HEK293T (cell line): ENCODE measurements around the gene FBXL17.

ENCODE experiments used
- CTCF ChIA-PET: fragments of 350-600 bp; formaldehyde crosslinking; extraction: SDS; loops from one replicate; lab custom pipeline; 2021; ENCODE audit warnings: antibody characterized with exemption, inconsistent platforms; lab: Yijun Ruan, JAX
- POLR2A ChIA-PET: fragments of 350-600 bp; formaldehyde crosslinking; extraction: SDS; loops from one replicate; lab custom pipeline; 2020; ENCODE audit warnings: antibody characterized with exemption, inconsistent platforms; lab: Yijun Ruan, JAX
- DNase-seq: peaks from one replicate; pipeline ENCODE4 v3.0.0; 2012; ENCODE audit warnings: mixed read lengths; ENCODE audit errors: extremely low spot score
- ARNT ChIP-seq: fragments of 450-650 bp; IDR thresholded peaks from 2 replicates; pipeline ENCODE4 v1.6.1; 2017; ENCODE audit warnings: mild to moderate bottlenecking
- BHLHE40 ChIP-seq: fragments of 450-650 bp; IDR thresholded peaks from 2 replicates; pipeline ENCODE4 v1.6.1; 2016; ENCODE audit warnings: mild to moderate bottlenecking, moderate library complexity, borderline replicate concordance
- CTBP1 ChIP-seq: fragments of 450-650 bp; IDR thresholded peaks from 2 replicates; pipeline ENCODE4 v1.6.1; 2016; ENCODE audit warnings: borderline replicate concordance
- ELF4 ChIP-seq: fragments of 450-650 bp; IDR thresholded peaks from 2 replicates; pipeline ENCODE4 v1.6.1; 2017; ENCODE audit warnings: antibody characterized with exemption
- FOXA1 ChIP-seq: fragments of 450-650 bp; IDR thresholded peaks from 2 replicates; pipeline ENCODE4 v1.6.1; 2016; ENCODE audit warnings: mild to moderate bottlenecking
- FOXK2 ChIP-seq: fragments of 450-650 bp; IDR thresholded peaks from 2 replicates; pipeline ENCODE4 v1.6.1; 2016; ENCODE audit warnings: mild to moderate bottlenecking
- FOXM1 ChIP-seq: fragments of 450-650 bp; IDR thresholded peaks from 2 replicates; pipeline ENCODE4 v1.6.1; 2017; ENCODE audit warnings: mild to moderate bottlenecking, borderline replicate concordance
- HDGF ChIP-seq: fragments of 450-650 bp; IDR thresholded peaks from 2 replicates; pipeline ENCODE4 v1.6.1; 2017; ENCODE audit warnings: antibody characterized with exemption, borderline replicate concordance
- L3MBTL2 ChIP-seq: fragments of 450-650 bp; conservative IDR thresholded peaks from 2 replicates; pipeline ENCODE4 v1.6.1; 2016; ENCODE audit warnings: mild to moderate bottlenecking
- LEF1 ChIP-seq: fragments of 450-650 bp; IDR thresholded peaks from 2 replicates; pipeline ENCODE4 v1.6.1; 2017; ENCODE audit warnings: mild to moderate bottlenecking, borderline replicate concordance
- NFRKB ChIP-seq: fragments of 450-650 bp; IDR thresholded peaks from 2 replicates; pipeline ENCODE4 v1.6.1; 2016; ENCODE audit warnings: mild to moderate bottlenecking, moderate library complexity
- SP1 ChIP-seq: fragments of 450-650 bp; IDR thresholded peaks from 2 replicates; pipeline ENCODE4 v1.6.1; 2017
- SUZ12 ChIP-seq: fragments of 450-650 bp; IDR thresholded peaks from 2 replicates; pipeline ENCODE4 v1.6.1; 2016; ENCODE audit warnings: mild to moderate bottlenecking
- TARDBP ChIP-seq: fragments of 450-650 bp; IDR thresholded peaks from 2 replicates; pipeline ENCODE4 v1.6.1; 2016
- ZNF384 ChIP-seq: fragments of 450-650 bp; IDR thresholded peaks from 2 replicates; pipeline ENCODE4 v1.6.1; 2016
- TF ChIP-seq, protein P1 (sequence below): fragments of 450-650 bp; IDR thresholded peaks from 2 replicates; pipeline ENCODE4 v1.6.1; 2016

The FBXL17 gene

DNA sequence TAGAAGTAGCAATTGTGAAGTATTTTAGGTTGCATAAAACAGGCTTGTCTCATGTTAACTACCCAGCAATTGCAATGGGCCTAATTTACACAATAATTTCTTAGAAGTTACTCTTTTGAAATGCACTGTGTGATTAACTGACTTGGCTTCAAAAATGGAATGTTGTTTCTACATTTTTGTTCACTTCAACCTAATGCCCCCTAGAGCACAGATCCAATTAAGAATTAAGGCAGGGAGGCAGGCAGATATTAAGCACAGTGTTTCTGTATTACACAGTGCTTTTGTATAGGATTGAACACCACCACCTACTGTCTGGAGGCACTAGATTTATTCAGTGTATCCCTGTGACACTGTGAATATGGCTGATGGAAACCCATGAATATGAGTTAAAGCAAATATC lies 302.1 kb downstream of the FBXL17 start:
- TF ChIP-seq SP1 (no peak), NFRKB (no peak), TARDBP (no peak), FOXA1 (no peak), HDGF (no peak), ELF4 (no peak), SUZ12 (no peak), FOXM1 (no peak), ZNF384 (no peak), ARNT (no peak), LEF1 (no peak)
- TF ChIP-seq, protein P1, sequence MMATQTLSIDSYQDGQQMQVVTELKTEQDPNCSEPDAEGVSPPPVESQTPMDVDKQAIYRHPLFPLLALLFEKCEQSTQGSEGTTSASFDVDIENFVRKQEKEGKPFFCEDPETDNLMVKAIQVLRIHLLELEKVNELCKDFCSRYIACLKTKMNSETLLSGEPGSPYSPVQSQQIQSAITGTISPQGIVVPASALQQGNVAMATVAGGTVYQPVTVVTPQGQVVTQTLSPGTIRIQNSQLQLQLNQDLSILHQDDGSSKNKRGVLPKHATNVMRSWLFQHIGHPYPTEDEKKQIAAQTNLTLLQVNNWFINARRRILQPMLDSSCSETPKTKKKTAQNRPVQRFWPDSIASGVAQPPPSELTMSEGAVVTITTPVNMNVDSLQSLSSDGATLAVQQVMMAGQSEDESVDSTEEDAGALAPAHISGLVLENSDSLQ, result no peak
- CTCF ChIA-PET, result no interaction called here
- no peak for DNase-seq
- POLR2A ChIA-PET, result no interaction called here

DNA sequence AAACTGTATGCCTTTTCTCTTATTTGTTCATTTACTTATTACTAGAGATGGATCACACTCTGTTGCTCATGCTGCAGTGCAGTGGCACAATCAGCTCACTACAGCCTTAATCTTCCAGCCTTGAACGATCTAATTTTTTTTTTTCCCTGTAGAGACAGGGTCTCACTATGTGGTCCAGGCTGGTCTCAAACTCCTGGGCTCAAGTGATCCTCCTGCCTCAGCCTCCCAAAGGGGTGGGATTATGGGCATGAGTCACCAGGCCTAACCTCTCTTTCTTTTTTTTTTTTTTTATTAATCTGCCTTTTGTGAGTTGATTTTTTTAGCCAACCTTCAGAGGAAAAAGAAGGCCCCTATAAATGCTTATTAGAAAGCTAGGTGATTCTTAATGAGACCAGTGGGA lies 303.0 kb downstream of the FBXL17 start:
- POLR2A ChIA-PET, result no interaction called here
- CTCF ChIA-PET, result interaction anchor here (0.6 kb wide), 1 partner anchor 1978 kb away, joined by 4 read pairs; no protein-coding TSS in a partner anchor
- TF ChIP-seq SUZ12, result no peak
- TF ChIP-seq L3MBTL2, result no peak
- TF ChIP-seq LEF1, result no peak
- no peak for TF ChIP-seq CTBP1
- DNase-seq, result no peak

DNA sequence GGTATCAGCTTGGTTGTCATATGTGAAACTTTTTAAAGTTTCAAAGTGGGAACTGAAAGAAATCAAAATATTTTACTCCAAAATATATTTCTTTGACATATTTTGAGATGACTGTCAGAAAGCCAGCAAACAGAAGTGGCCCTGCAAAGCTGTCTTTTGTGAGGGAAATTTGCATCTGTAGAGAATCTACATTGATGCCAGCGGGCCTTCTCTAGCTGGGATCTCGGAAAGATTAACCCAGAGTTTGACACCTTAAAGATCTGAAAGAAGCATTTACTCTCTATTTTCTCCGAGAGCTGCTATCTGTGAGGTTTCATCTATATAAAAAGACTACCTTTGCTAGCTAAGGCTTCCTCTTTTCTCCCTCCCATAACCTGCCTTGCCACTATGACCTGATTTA lies 303.6 kb downstream of the FBXL17 start:
- TF ChIP-seq, protein P1, result no peak
- TF ChIP-seq SUZ12, result no peak
- TF ChIP-seq ZNF384, result no peak
- TF ChIP-seq CTBP1, result no peak
- no peak for TF ChIP-seq TARDBP
- ChIA-PET CTCF (interaction anchor here (0.6 kb wide), 1 partner anchor 1979 kb away, joined by 4 read pairs; no protein-coding TSS in a partner anchor), POLR2A (no interaction called here)
- DNase-seq, result no peak

DNA sequence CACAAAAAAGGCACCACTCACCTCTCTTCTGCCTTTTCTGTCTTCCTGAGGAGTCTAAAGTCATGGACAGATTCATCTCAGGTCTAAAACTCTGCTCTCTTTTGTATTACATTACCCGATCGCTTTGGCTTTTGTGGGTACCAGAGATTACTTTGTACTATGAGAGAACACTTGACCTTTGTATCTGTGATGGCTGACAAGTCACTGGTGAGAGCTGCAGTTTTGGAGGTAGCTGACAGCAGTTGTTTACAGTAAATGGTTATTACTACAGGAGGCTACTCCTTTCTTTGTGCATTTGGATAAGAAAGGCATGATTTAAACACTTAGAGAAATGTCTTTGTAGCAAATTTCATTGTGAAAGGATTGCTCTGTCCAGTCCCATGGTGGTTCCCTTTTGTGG lies 307.3 kb downstream of the FBXL17 start:
- TF ChIP-seq FOXA1, result no peak
- TF ChIP-seq LEF1, result no peak
- no peak for TF ChIP-seq ELF4
- no peak for TF ChIP-seq CTBP1
- TF ChIP-seq, protein P1, result no peak
- TF ChIP-seq SUZ12, result no peak
- TF ChIP-seq ARNT, result no peak
- TF ChIP-seq NFRKB, result no peak
- no peak for TF ChIP-seq SP1
- no peak for TF ChIP-seq L3MBTL2
- no peak for TF ChIP-seq HDGF
- TF ChIP-seq TARDBP, result no peak
- TF ChIP-seq ZNF384, result no peak
- no peak for TF ChIP-seq FOXK2
- TF ChIP-seq FOXM1, result no peak
- no peak for TF ChIP-seq BHLHE40
- DNase-seq, result no peak
- POLR2A ChIA-PET, result no interaction called here
- CTCF ChIA-PET, result no interaction called here

DNA sequence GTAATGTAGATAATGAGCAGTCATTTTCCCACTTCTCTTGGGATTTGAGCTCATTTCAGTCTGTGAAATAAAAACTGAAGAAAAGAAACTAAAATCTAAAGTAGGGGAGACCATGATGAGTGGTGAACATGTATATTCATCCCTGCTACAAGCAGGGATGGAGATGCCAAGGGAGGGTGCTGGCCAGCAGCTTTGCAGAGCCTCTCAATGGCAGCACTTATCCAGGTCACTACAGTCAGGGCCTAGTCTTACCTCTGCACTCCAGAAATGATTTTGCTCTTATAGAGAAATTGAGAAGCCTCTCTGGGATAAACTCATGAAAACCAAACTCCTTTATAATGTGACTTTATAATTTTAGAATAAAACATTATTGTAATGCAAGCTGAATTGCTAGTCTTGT lies 317.6 kb downstream of the FBXL17 start:
- ChIA-PET CTCF (no interaction called here), POLR2A (interaction anchor here (0.6 kb wide), 1 partner anchor 1601 kb away, joined by 5 read pairs; no protein-coding TSS in a partner anchor)
- no peak for DNase-seq
- TF ChIP-seq TARDBP (no peak), SP1 (no peak), HDGF (no peak), ARNT (no peak)

DNA sequence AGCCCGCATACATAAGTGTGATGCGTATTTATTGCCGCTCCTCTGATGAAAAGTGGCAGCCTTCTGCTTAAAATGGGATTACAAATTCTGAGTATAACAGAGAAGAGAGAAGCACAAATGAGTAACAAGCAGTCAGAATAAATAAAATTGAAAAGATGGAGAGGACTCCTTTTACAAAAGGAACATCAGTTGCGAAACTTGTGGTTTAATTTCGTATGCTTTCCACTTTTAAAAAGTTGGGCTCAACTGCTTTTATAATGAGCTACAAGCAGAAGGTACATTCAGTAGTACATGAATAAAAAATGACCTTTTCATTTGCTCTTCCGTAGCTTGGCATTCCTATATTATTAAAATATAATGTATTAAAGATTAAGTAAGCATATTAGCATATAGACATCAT lies 320.0 kb downstream of the FBXL17 start:
- TF ChIP-seq LEF1 (no peak), ZNF384 (no peak), FOXM1 (no peak), SUZ12 (no peak), TARDBP (no peak), BHLHE40 (no peak)
- ChIA-PET CTCF (no interaction called here), POLR2A (no interaction called here)

DNA sequence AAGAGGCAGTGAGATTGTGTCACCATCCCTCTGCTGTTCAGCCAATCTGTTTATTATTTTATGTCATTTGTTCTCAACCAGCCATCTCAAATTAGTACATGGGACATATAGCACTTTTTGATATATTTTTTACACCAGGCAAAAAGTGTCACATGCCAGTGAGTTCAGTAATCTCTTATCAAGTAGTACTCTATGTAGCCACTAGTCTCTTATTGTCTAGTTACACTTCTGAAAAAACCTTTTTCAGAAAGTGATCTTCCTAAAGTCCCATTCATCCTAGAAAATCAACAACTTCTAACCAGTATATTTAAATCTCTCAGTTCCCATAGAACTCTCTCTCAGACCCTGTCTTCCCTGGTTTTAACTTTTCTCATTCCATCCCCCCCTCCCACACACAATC lies 321.6 kb downstream of the FBXL17 start:
- ChIA-PET POLR2A (no interaction called here), CTCF (no interaction called here)
- no peak for TF ChIP-seq SP1
- TF ChIP-seq L3MBTL2, result no peak
- no peak for TF ChIP-seq CTBP1
- TF ChIP-seq FOXK2, result no peak
- TF ChIP-seq, protein P1, result no peak
- TF ChIP-seq FOXM1, result no peak
- TF ChIP-seq ZNF384, result no peak
- no peak for TF ChIP-seq LEF1
- TF ChIP-seq ELF4, result no peak
- no peak for TF ChIP-seq FOXA1
- no peak for TF ChIP-seq ARNT
- TF ChIP-seq NFRKB, result no peak
- TF ChIP-seq TARDBP, result no peak
- no peak for TF ChIP-seq HDGF
- TF ChIP-seq SUZ12, result no peak
- TF ChIP-seq BHLHE40, result no peak
- no peak for DNase-seq

More for the DNA sequence above, 320.0 kb downstream of the FBXL17 start:
- DNase-seq, result no peak
